Keratinocyte (primary cell): ENCODE measurements around the gene MYPOP. TPM values are rescaled to one million over a fixed set of nuclear protein-coding genes. Genes with fewer than 3 reads are reported as not detected.

ENCODE experiments used
- DNase-seq: peaks from one replicate; pipeline ENCODE4 v3.0.0-alpha.2; 2011; ENCODE audit warnings: low read depth, missing footprints, low spot score
- FAIRE-seq: peaks from 2 replicates; lab custom pipeline; 2011; peaks lifted over from hg19 to GRCh38; lab: Jason Lieb, UNC
- H2AFZ ChIP-seq: 2 replicates; pipeline ENCODE4 v1.6.0; 2012; ENCODE audit warnings: low read length, control low read depth, inconsistent platforms; ENCODE audit not compliant: control insufficient read depth
- H3K27ac ChIP-seq: 2 replicates; pipeline ENCODE4 v1.5.1; 2011; ENCODE audit warnings: low read length; ENCODE audit not compliant: control insufficient read depth, insufficient read depth
- H3K27me3 ChIP-seq: 3 replicates; pipeline ENCODE4 v1.6.0; 2011; ENCODE audit warnings: low read length; ENCODE audit not compliant: control insufficient read depth, insufficient read depth; ENCODE audit errors: extremely low read depth
- H3K36me3 ChIP-seq, 2 experiments: 2 replicates in 1 of 2; 3 replicates in 1 of 2; pipeline ENCODE4 v1.5.1; 2011; ENCODE audit warnings: low read length in 2 of 2, mild to moderate bottlenecking in 1 of 2; ENCODE audit not compliant: control insufficient read depth in 2 of 2, insufficient read depth in 2 of 2; ENCODE audit errors: extremely low read depth in 1 of 2
- H3K4me1 ChIP-seq: 3 replicates; pipeline ENCODE4 v1.5.1; 2011; ENCODE audit warnings: low read length; ENCODE audit not compliant: control insufficient read depth, insufficient read depth; ENCODE audit errors: extremely low read depth
- H3K4me2 ChIP-seq: 3 replicates; pipeline ENCODE4 v1.6.0; 2011; ENCODE audit warnings: low read depth, low read length; ENCODE audit not compliant: control insufficient read depth, insufficient read depth; ENCODE audit errors: extremely low read depth
- H3K4me3 ChIP-seq, 3 experiments: fragments of 200-600 bp in 1 of 3; sonication (generic) in 1 of 3; 2 replicates in 2 of 3; 3 replicates in 1 of 3; pipeline ENCODE4 v1.5.1; 2011 to 2016; ENCODE audit warnings: low read length in 3 of 3, mild to moderate bottlenecking in 3 of 3, control low read depth in 2 of 3, inconsistent platforms in 1 of 3, low read depth in 1 of 3, mixed read lengths in 1 of 3, mixed run types in 1 of 3, moderate library complexity in 1 of 3; ENCODE audit not compliant: control insufficient read depth in 2 of 3, insufficient read depth in 2 of 3; ENCODE audit errors: extremely low read depth in 1 of 3
- H3K79me2 ChIP-seq: 2 replicates; pipeline ENCODE4 v1.6.0; 2012; ENCODE audit warnings: low read length; ENCODE audit not compliant: control insufficient read depth, insufficient read depth
- H3K9ac ChIP-seq: 3 replicates; pipeline ENCODE4 v1.6.0; 2011; ENCODE audit warnings: low read length; ENCODE audit not compliant: control insufficient read depth, insufficient read depth; ENCODE audit errors: extremely low read depth
- H3K9me1 ChIP-seq: 3 replicates; pipeline ENCODE4 v1.6.0; 2011; ENCODE audit warnings: low read length; ENCODE audit not compliant: control insufficient read depth, insufficient read depth; ENCODE audit errors: extremely low read depth
- H3K9me3 ChIP-seq: 2 replicates; pipeline ENCODE4 v1.5.1; 2012; ENCODE audit warnings: low read depth, low read length; ENCODE audit not compliant: control insufficient read depth
- H4K20me1 ChIP-seq: 3 replicates; pipeline ENCODE4 v1.6.0; 2011; ENCODE audit warnings: low read length; ENCODE audit not compliant: control insufficient read depth, insufficient read depth; ENCODE audit errors: extremely low read depth
- EZH2 ChIP-seq: IDR thresholded peaks from one replicate; pipeline ENCODE4 v1.6.1; 2012; ENCODE audit warnings: inconsistent platforms, mild to moderate bottlenecking, low read length, moderate library complexity
- dilution Hi-C: fragments of 300-500 bp; cut with MboI; formaldehyde crosslinking; loops from one replicate; pipeline ENCODE4 v1.7.0; 2020; ENCODE audit warnings: low sequenced_read_pairs; ENCODE audit not compliant: extremely low pct_ligation_motif_present
- polyA plus RNA-seq, 5 experiments: library from polyadenylated mRNA; depleted of rRNA in 3 of 5; stranded (reverse) in 3 of 5; stranded (forward) in 1 of 5; unstranded in 1 of 5; fragments of >200 nt; gene quantifications; 1 replicate in 1 of 5; 2 replicates in 3 of 5; 3 replicates in 1 of 5; pipeline versions ENCODE4 v1.2.1 to v1.2.3, GENCODE V29; 2011 to 2012; ENCODE audit warnings: missing spikeins in 2 of 5, low read depth in 1 of 5, low replicate concordance in 1 of 5
- TF ChIP-seq, protein P1 (sequence below), 3 experiments: IDR thresholded peaks in 1 of 3; conservative IDR thresholded peaks in 1 of 3; optimal IDR thresholded peaks in 1 of 3; 2 replicates in 2 of 3; 3 replicates in 1 of 3; pipeline versions ENCODE3 to v1.5.1; 2011; ENCODE audit warnings: low read length in 3 of 3, mild to moderate bottlenecking in 3 of 3, moderate library complexity in 2 of 3, control low read depth in 1 of 3, inconsistent platforms in 1 of 3; ENCODE audit not compliant: insufficient read depth in 2 of 3; ENCODE audit errors: extremely low read depth in 1 of 3

Gene MYPOP
- polyA plus RNA-seq, 1 donor (not counting 4 experiments of a cell fraction or from before 2014, with no cell fraction given) = 1.3 TPM

DNA sequence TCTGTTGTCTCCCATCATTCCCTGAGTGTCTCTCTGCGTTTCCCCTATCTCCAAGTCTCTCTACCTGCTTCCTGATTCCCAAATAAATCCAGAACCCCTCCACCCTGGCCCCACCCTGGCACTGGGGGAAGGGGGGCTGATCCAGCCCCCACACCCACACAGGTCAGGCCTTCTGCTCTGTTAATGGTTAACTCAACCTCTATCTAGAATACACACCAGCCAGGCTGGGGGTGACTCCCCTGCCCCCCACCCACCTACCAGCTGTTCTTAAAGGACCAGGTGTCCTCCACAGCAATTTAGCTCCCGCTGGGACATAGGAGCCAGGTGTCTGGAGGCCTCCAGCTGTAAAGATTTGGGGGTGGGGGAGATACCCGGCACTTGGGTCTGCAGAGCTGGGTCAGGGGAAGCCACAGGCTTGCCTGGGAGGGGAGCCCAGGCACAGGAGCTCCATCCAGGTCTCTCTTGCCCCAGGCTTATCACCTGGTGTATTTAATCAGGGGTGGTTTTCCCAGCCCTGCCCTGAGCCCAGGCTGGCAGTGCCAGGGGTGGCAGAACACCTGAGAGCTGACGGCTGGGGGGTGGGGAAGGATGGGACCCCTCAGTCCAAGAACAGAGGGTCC lies 20.4 kb downstream of the MYPOP start:
- peak overlapping the region; percentile 79 for H3K4me2 ChIP-seq
- FAIRE-seq = no peak

DNA sequence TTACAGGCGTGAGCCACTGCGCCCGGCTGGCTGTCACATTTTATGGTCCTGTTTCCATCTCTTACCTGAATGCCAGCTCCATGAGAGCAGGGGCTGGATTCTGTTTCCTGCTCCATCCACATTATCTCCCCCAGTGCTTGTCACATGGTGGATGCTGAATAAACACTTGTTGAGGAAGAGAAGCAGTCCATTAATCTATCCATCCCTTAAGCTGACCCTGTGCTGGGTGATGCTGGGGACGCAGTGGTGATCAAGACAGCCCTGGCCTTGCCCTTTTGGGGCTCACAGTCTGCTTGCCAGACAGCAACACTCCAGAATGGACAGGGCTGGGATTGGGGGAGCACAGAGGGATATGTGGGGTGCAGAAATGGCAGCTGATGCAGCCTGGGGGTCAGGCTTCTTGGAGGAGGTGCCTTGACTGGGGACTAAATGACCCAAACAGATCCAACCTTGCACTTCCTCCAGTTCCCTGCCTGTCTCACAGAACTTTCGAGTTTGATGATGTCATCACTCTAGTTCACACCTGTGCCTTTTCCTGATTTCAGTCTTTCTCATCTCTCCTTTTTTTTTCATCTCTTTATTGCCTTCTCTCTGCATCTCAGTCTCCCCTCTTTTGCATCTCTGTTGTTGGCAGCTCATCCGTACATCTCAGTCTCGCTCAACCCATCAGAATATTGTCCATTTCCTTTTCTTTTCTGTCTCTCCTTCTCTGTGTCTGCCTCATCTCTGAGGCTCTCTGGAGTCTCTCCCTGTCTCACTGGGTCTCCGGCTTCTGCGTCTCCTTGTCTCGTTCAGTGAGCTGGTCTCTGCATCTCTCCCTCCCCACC lies 21.1 kb downstream of the MYPOP start:
- no peak overlapping the region for H3K4me2 ChIP-seq
- H3K9me3 ChIP-seq = no peaks in the 10 kb centered on the region
- no peak overlapping the region for H2AFZ ChIP-seq
- TF ChIP-seq EZH2 = no peak
- TF ChIP-seq, protein P1, sequence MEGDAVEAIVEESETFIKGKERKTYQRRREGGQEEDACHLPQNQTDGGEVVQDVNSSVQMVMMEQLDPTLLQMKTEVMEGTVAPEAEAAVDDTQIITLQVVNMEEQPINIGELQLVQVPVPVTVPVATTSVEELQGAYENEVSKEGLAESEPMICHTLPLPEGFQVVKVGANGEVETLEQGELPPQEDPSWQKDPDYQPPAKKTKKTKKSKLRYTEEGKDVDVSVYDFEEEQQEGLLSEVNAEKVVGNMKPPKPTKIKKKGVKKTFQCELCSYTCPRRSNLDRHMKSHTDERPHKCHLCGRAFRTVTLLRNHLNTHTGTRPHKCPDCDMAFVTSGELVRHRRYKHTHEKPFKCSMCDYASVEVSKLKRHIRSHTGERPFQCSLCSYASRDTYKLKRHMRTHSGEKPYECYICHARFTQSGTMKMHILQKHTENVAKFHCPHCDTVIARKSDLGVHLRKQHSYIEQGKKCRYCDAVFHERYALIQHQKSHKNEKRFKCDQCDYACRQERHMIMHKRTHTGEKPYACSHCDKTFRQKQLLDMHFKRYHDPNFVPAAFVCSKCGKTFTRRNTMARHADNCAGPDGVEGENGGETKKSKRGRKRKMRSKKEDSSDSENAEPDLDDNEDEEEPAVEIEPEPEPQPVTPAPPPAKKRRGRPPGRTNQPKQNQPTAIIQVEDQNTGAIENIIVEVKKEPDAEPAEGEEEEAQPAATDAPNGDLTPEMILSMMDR (optimal IDR thresholded peaks at IDR 0.05 in 1 of 3, IDR thresholded peaks at IDR 0.05 in 1 of 3, conservative IDR thresholded peaks at IDR 0.05 in 1 of 3; ENCODE audit: extremely low read depth in 1 of 3, insufficient read depth in 2 of 3, low read length in 3 of 3) = no peak
- peaks cover 8% of the 10 kb centered on the region for H3K79me2 ChIP-seq
- no peaks in the 10 kb centered on the region for H3K36me3 ChIP-seq
- no peak overlapping the region for H3K4me3 ChIP-seq
- no peak overlapping the region for H3K27ac ChIP-seq
- H4K20me1 ChIP-seq = no peaks in the 10 kb centered on the region
- H3K9ac ChIP-seq = no peak overlapping the region
- peaks cover 20% of the 10 kb centered on the region for H3K27me3 ChIP-seq
- dilution Hi-C loops = no loop called here
- H3K9me1 ChIP-seq = no peaks in the 10 kb centered on the region
- peaks cover 11% of the 10 kb centered on the region for H3K4me1 ChIP-seq
- DNase-seq = no peak
- no peak for FAIRE-seq

More for the DNA sequence above, 20.4 kb downstream of the MYPOP start:
- H3K36me3 ChIP-seq = no peaks in the 10 kb centered on the region
- no peak overlapping the region for H2AFZ ChIP-seq
- peaks cover 14% of the 10 kb centered on the region for H3K27me3 ChIP-seq
- DNase-seq = no peak
- no peak overlapping the region for H3K27ac ChIP-seq
- H3K9ac ChIP-seq = no peak overlapping the region
- H3K9me3 ChIP-seq = no peaks in the 10 kb centered on the region
- peaks cover 8% of the 10 kb centered on the region for H3K79me2 ChIP-seq
- no peak overlapping the region for H3K4me3 ChIP-seq
- no peaks in the 10 kb centered on the region for H3K9me1 ChIP-seq
- TF ChIP-seq EZH2 = no peak
- TF ChIP-seq, protein P1 (optimal IDR thresholded peaks at IDR 0.05 in 1 of 3, IDR thresholded peaks at IDR 0.05 in 1 of 3, conservative IDR thresholded peaks at IDR 0.05 in 1 of 3; ENCODE audit: extremely low read depth in 1 of 3, insufficient read depth in 2 of 3, low read length in 3 of 3) = no peak
- peaks cover 11% of the 10 kb centered on the region for H3K4me1 ChIP-seq
- no peaks in the 10 kb centered on the region for H4K20me1 ChIP-seq
- dilution Hi-C loops = no loop called here
